Chondrocyte (in vitro differentiated cells): ENCODE results near the gene LMF1. TPM values are rescaled to one million over a fixed set of nuclear protein-coding genes. Genes with fewer than 3 reads are reported as not detected.
"Not testable (repeated sequence)": the region's sequence is repeated elsewhere in the genome, so short reads cannot be mapped to it uniquely, and the experiment has no call there.

Experiments used
- DNase-seq: peaks from one replicate; pipeline ENCODE4 v3.0.0; 2021; ENCODE audit warnings: mixed read lengths, low spot score
- H3K27ac Mint-ChIP-seq: one replicate; pipeline ENCODE4 v1.8.0; 2021; ENCODE audit warnings: mild to moderate bottlenecking, moderate library complexity, mixed read lengths; ENCODE audit not compliant: unreplicated experiment
- H3K27me3 Mint-ChIP-seq: 2 replicates; pipeline ENCODE4 v1.8.0; 2021; ENCODE audit warnings: low read depth, mixed read lengths
- H3K36me3 Mint-ChIP-seq: 2 replicates; pipeline ENCODE4 v1.8.0; 2021; ENCODE audit warnings: low read depth, mixed read lengths
- H3K4me1 Mint-ChIP-seq: 2 replicates; pipeline ENCODE4 v1.8.0; 2021; ENCODE audit warnings: low read depth, mild to moderate bottlenecking, mixed read lengths
- H3K4me3 Mint-ChIP-seq: one replicate; pipeline ENCODE4 v1.8.0; 2021; ENCODE audit warnings: mild to moderate bottlenecking, moderate library complexity, mixed read lengths; ENCODE audit not compliant: unreplicated experiment
- H3K9me3 Mint-ChIP-seq: 2 replicates; pipeline ENCODE4 v1.8.0; 2021; ENCODE audit warnings: low read depth, mixed read lengths
- total RNA-seq: library from RNA; stranded (reverse); gene quantifications from 3 replicates; pipeline ENCODE4 v1.2.1, GENCODE V29; 2021
- TF ChIP-seq, protein P1 (sequence below): fragments of 200-600 bp; sonication (generic); IDR thresholded peaks from 2 replicates; pipeline ENCODE4 v1.5.0; 2021; ENCODE audit warnings: antibody characterized with exemption, mild to moderate bottlenecking, moderate library complexity

LMF1 gene
- total RNA-seq, 1 donor from 2014 or later = 21.6 TPM

DNA sequence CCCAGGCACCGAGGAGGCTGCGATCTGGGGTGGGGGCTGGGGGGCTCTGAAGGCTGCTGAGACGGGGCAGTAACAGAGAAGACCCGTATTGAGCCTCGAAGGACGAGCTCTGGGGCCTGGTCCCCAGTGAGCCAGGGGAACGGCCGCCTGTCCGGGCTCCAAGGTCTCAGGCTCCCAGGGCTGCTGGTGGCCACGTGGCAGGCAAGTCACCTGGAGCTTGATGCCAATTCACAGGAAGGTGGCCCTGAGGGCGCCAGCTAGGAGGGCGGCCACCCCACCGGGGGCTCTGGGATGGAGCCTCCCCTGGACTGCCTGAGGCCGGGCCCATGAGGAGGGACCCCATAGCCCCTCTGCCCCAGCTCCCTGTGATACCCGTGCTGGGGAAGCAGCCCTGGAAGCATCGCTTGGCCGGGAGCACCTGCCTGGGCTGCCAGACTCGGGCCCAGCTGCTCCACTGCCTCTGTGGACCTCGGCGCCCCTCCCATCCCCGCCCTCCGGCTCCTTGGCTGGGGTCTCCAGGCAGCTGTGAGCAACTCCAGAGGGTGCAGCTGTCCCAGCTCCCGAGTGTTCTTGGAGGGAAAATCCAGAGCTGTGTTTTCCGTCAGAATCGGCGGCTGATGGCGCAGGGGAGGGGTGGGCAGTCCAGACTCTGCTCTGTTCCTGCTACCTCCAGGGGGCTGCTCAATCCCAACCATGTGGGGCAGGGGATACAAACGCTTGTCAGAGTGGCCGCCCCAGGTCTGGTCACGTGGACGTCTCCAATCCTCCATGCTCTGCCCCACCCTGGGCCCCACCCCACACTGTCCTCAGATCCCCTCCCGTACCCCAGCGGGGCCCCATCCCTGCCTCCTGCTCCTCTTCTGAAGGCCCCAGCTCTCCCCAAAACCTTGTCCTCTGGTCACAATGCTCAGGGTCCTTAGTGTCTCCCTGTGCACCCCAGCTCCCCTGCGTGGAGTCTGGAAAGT is 103.1 kb downstream of the LMF1 start:
- Mint-ChIP-seq H3K27ac (no peak overlapping the region), H3K9me3 (no peaks in the 10 kb centered on the region), H3K4me3 (no peak overlapping the region)

DNA sequence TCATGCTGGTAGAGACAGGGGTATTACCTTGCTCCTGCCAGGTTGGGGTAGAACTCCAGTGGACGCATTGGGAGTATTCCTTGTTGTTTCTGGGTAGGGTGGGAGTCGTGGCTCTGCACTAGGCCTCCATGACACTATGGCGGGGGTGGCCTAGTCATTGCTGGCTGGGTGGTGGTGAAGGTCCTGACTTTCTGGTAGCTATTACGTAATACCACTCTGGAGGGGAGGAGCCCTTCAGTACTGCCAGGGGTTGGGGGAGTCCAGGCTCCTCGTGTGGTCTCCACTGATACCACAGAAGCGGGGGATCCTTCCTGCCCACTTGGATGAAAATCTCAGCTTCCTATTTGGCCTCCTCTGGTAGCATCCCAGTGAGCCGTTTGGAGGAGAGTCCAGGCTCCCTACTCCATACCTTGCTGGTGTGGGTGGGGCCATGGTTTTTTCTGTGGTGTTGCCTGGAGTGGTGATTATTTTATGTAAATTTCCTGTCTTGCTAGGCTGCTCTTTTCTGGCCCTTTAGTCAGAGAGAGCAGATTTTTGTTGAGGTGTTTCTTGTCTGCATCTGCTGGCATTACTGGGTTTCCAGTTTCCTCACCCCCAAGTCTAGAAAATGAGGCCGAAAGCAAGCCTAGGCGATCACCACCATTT is 104.4 kb downstream of the LMF1 start:
- H3K27ac Mint-ChIP-seq = no peak overlapping the region
- TF ChIP-seq, protein P1, sequence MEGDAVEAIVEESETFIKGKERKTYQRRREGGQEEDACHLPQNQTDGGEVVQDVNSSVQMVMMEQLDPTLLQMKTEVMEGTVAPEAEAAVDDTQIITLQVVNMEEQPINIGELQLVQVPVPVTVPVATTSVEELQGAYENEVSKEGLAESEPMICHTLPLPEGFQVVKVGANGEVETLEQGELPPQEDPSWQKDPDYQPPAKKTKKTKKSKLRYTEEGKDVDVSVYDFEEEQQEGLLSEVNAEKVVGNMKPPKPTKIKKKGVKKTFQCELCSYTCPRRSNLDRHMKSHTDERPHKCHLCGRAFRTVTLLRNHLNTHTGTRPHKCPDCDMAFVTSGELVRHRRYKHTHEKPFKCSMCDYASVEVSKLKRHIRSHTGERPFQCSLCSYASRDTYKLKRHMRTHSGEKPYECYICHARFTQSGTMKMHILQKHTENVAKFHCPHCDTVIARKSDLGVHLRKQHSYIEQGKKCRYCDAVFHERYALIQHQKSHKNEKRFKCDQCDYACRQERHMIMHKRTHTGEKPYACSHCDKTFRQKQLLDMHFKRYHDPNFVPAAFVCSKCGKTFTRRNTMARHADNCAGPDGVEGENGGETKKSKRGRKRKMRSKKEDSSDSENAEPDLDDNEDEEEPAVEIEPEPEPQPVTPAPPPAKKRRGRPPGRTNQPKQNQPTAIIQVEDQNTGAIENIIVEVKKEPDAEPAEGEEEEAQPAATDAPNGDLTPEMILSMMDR = no peak
- peak; percentile 36 for DNase-seq
- H3K4me3 Mint-ChIP-seq = no peak overlapping the region
- no peaks in the 10 kb centered on the region for H3K4me1 Mint-ChIP-seq
- no peaks in the 10 kb centered on the region for H3K9me3 Mint-ChIP-seq
- H3K36me3 Mint-ChIP-seq = peaks cover 15% of the 10 kb centered on the region
- no peaks in the 10 kb centered on the region for H3K27me3 Mint-ChIP-seq

More for the DNA sequence above, 103.1 kb downstream of the LMF1 start:
- TF ChIP-seq, protein P1 = no peak
- no peaks in the 10 kb centered on the region for H3K4me1 Mint-ChIP-seq
- H3K36me3 Mint-ChIP-seq = peaks cover 14% of the 10 kb centered on the region
- H3K27me3 Mint-ChIP-seq = no peaks in the 10 kb centered on the region
- peak; percentile 78 for DNase-seq

DNA sequence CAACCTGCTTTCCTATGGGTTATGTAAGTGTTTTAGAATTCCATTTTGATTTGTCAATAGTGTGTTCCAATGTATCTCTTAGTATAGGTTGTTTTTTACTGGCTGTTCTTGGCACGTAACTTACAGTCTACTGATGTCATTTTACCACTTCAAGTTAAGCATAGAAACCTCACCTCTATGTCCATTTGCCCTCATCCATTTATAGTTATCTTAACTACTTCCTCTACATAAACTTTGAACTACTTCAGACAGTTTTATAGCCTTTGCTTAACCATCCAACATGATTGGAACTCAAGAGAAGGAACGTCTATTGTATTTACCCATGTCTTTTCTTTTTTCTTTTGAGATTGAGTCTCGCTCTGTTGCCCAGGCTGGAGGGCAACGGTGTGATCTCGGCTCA is 105.8 kb downstream of the LMF1 start:
- TF ChIP-seq, protein P1 = no peak
- H3K36me3 Mint-ChIP-seq = peaks cover 15% of the 10 kb centered on the region

DNA sequence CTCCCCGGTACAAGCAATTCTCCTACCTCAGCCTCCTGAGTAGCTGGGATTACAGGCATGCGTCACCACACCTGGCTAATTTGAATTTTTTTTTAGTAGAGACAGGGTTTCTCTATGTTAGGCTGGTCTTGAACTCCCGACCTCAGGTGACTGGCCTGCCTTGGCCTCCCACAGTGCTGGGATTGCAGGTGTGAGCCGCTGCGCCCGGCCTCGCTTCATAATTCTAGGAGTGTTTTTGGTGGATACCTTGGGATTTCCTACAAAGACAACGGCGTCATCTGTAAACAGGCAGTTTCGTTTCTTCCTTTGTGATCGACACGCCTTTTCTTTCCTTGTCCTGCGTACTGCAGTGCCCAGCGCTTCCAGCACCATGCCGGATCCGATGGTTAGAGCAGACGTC is 109.3 kb downstream of the LMF1 start:
- Mint-ChIP-seq H3K9me3 (no peaks in the 10 kb centered on the region), H3K36me3 (peaks cover 10% of the 10 kb centered on the region), H3K4me3 (no peak overlapping the region), H3K27me3 (no peaks in the 10 kb centered on the region), H3K27ac (no peak overlapping the region), H3K4me1 (no peaks in the 10 kb centered on the region)
- TF ChIP-seq, protein P1 = no peak
- DNase-seq = peak; percentile 25

More for the DNA sequence above, 105.8 kb downstream of the LMF1 start:
- Mint-ChIP-seq H3K9me3 (no peaks in the 10 kb centered on the region), H3K27me3 (no peaks in the 10 kb centered on the region), H3K27ac (no peak overlapping the region), H3K4me3 (no peak overlapping the region), H3K4me1 (no peaks in the 10 kb centered on the region)
- DNase-seq = no peak

DNA sequence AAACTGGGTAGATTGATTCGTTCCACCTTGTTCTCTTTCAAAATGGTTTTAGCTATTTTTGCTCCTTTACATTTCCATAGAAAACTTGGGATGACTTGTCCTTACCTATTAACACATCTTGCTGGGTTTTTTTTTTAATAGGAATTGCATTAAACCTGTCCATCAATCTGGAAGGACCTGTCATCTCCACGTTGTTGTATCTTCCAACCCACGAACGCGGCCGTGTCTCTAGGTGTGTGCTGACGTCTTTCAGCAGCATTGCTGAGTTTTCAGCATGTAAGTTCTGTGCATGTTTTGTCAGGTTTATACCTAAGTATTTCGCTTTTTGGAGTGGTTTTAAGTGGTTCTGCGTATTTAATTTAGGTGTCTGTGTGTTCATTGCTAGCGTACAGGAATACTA is 109.9 kb downstream of the LMF1 start:
- TF ChIP-seq, protein P1 = no peak
- peak; percentile 34 for DNase-seq
- H3K36me3 Mint-ChIP-seq = peaks cover 8% of the 10 kb centered on the region
- H3K27me3 Mint-ChIP-seq = no peaks in the 10 kb centered on the region
- H3K4me1 Mint-ChIP-seq = no peaks in the 10 kb centered on the region
- no peak overlapping the region for H3K27ac Mint-ChIP-seq
- H3K4me3 Mint-ChIP-seq = no peak overlapping the region
- H3K9me3 Mint-ChIP-seq = no peaks in the 10 kb centered on the region

DNA sequence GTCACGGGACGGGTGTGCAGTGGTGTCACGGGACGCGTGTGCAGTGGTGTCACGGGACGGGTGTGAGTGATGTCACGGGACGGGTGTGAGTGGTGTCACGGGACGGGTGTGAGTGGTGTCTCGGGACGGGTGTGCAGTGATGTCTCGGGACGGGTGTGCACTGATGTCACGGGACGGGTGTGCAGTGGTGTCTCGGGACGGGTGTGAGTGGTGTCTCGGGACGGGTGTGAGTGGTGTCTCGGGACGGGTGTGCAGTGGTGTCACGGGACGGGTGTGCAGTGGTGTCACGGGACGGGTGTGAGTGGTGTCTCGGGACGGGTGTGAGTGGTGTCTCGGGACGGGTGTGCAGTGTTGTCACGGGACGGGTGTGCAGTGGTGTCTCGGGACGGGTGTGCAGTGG is 111.8 kb downstream of the LMF1 start:
- not testable (repeated sequence) for H3K27me3 Mint-ChIP-seq, H3K27ac Mint-ChIP-seq, H3K36me3 Mint-ChIP-seq, H3K4me3 Mint-ChIP-seq, H3K9me3 Mint-ChIP-seq, H3K4me1 Mint-ChIP-seq
- peak; percentile 34 for DNase-seq

DNA sequence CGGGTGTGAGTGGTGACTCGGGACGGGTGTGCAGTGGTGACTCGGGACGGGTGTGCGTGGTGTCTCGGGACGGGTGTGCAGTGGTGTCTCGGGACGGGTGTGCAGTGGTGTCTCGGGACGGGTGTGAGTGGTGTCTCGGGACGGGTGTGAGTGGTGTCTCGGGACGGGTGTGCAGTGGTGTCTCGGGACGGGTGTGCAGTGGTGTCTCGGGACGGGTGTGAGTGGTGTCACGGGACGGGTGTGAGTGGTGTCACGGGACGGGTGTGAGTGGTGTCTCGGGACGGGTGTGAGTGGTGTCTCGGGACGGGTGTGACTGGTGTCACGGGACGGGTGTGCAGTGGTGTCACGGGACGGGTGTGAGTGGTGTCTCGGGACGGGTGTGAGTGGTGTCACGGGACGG is 112.3 kb downstream of the LMF1 start:
- not testable (repeated sequence) for H3K27me3 Mint-ChIP-seq, H3K36me3 Mint-ChIP-seq, DNase-seq, H3K9me3 Mint-ChIP-seq, H3K4me1 Mint-ChIP-seq, H3K27ac Mint-ChIP-seq, H3K4me3 Mint-ChIP-seq
